Esophagus muscularis mucosa (tissue), 3 donors: ENCODE measurements around the gene TMPRSS9.

Experiments
- EP300 ChIP-seq: sonication (generic); formaldehyde crosslinking; IDR thresholded peaks from one replicate; pipeline ENCODE4 v1.6.1; 2017; ENCODE audit warnings: antibody characterized with exemption
- TF ChIP-seq, protein P1 (sequence below), 3 experiments: fragments of 200-600 bp in 2 of 3; fragments of 450-650 bp in 1 of 3; sonication (generic) in 2 of 3; IDR thresholded peaks; one replicate each; pipeline ENCODE4 v1.5.1; 2017 to 2019; ENCODE audit warnings: antibody characterized with exemption in 3 of 3, mild to moderate bottlenecking in 2 of 3, moderate library complexity in 1 of 3

DNA sequence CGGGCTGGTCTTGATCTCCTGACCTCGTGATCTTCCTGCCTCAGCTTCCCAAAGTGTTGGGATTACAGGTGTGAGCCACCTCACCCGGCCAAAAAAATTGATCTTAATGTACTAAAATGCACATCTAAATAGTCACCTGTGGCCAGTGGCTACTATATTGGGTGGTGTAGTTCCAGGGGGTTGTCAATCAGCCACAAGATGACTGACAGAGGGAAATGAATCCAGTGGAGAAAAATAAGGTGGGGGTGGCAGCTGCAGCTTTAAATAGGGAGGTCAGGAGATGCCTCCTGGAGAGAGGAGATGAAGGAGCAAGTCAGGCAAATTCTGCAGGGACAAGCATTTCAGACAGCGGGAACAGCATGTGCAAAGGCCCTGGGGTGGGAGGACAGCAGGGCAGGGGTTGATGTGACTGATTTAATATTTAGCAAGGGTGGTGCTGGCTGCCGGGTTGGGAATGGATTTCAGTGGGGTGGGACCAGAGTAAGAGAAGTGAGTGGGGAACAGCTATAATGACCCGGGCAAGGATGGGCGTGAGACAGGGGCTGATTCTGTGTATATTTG lies 49.4 kb downstream of the TMPRSS9 start:
- TF ChIP-seq, protein P1, sequence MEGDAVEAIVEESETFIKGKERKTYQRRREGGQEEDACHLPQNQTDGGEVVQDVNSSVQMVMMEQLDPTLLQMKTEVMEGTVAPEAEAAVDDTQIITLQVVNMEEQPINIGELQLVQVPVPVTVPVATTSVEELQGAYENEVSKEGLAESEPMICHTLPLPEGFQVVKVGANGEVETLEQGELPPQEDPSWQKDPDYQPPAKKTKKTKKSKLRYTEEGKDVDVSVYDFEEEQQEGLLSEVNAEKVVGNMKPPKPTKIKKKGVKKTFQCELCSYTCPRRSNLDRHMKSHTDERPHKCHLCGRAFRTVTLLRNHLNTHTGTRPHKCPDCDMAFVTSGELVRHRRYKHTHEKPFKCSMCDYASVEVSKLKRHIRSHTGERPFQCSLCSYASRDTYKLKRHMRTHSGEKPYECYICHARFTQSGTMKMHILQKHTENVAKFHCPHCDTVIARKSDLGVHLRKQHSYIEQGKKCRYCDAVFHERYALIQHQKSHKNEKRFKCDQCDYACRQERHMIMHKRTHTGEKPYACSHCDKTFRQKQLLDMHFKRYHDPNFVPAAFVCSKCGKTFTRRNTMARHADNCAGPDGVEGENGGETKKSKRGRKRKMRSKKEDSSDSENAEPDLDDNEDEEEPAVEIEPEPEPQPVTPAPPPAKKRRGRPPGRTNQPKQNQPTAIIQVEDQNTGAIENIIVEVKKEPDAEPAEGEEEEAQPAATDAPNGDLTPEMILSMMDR (IDR thresholded peaks at IDR 0.05), result no peak
- TF ChIP-seq EP300, result no peak
